NCI-H2171 treated with DMSO at 0.1 percent for 48 hours (cell line): ENCODE data around the gene COX10.
"Not testable (repeated sequence)": the region's sequence is repeated elsewhere in the genome, so short reads cannot be mapped to it uniquely, and the experiment has no call there.

Experiments
- DNase-seq: peaks from one replicate; lab custom pipeline; 2025; lab: John Stamatoyannopoulos, UW

Gene COX10

DNA sequence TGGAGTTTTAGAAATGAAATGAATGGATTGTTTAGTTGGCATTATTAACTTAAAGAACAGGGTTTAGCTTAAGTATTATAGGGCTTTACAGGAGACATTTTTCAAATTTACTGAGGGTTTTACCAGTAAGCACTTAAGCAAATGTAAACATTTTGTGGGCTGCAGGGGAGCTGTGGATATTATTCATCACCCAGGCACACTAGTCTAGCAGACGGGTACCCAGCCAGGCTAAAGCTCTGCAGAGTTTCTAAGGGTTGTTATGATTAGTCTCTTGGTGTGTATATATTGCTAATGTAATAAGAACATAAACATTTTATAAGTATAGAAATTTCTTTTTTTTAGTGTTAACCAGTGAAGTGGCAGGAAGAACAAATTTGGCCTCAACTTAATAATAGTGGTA, 110.6 kb downstream of the COX10 start:
- not testable (repeated sequence) for DNase-seq

DNA sequence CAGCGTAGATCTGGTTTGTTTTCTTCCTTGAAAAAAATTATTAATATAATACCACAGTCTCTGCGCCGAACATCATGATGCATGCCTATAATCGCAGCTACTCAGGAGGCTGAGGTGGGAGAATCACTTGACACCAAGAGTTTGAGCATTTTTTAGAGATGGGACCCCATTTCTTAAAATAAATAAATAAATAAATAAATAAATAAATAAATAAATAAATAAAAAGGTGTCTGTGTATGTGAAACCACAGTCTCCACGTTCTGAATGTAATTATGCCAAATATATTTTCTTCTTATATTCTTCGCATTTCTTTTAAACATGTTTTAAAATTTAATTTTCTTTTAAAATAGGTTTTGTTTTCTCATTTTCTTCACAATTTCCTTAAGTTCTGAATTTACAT, 112.8 kb downstream of the COX10 start:
- not testable (repeated sequence) for DNase-seq

DNA sequence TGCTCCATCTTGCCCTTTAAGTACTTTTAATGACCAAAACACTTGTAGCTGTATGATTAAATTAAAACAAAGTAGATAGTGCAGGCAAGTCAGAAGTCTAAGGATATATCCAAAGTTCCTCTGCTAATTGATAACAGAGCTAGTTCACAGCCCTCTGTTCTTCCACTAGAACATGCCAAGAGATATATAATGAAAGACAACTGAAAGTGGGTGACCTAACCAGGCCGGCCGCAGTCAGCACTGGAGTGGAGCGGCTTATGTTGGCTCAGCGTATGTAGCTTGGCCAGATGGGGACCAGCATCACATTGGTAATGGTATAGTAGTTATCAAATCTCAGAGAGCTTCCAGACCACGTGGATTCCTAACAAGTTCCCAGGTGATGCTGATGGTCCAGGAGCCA, 115.2 kb downstream of the COX10 start:
- not testable (repeated sequence) for DNase-seq

DNA sequence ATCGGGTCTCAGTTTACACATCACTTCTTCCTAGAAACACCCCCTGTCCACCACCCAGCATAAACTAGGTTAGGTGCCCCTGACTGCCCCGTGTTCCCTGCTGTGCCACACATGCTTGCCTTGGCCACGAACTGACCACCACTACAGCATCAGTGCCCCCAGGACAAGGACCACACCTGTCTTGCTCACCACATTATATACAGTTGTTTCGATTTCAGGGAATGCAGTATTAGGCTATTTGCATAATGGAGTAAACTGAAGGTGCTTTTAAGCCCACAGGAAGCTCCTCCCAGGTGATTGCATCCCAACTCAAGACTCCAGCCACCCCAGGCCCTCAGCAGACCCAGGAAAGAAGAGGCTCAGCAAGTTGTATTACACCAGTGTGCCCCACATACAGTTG, 117.1 kb downstream of the COX10 start:
- DNase-seq = not testable (repeated sequence)

DNA sequence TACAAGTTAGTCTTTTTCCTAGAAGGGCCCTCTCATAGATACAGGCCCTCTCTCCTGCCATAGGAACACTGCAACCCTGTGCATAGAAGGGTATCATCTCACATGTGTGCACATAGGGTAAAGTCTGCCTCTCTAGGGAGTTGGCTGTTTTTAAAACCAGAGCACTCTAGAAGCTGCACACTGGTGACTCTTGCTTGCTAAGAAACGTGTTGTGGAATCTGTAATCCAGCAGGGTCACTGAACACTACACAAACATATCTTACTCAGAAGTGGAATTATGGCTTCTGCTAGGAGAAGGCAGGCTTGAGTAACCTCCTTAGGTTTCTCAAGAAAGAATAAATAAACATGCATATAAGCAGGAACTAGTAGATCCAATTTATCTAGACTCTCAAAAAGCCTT, 121.5 kb downstream of the COX10 start:
- not testable (repeated sequence) for DNase-seq

DNA sequence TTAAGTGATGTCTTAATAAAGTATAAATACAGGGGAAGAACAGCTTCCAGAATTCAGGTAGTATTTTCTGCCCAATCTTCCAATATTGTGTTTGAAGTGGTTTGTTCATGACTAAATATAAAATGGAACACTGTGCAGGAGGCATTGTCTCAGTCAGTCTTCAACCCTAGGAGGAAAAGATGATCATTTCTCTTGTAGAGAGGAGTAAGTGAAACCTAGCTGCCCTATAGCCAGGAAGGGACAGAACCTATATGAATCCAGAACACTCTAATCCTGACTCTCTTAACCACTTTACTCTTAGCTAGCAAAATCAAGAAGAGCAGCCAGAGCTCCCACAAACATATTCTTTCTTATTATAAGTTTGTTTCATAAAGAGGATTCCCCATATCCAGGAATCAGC, 122.2 kb downstream of the COX10 start:
- not testable (repeated sequence) for DNase-seq

DNA sequence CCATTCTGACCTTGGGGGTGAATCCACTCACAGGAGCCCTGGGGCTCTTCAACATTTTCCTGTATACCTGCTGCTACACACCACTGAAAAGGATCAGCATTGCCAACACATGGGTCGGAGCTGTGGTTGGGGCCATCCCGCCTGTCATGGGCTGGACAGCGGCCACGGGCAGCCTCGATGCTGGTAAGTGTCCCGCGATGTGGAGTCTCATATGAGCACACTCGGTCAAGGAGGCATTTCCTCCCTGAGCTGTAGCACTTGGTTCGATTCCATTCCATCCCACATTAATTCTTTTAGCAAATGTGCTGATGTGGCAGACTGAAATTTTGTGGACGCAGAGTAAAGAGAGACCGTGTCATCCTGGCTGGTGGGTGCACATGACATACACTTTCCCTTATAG, 122.7 kb downstream of the COX10 start:
- DNase-seq = not testable (repeated sequence)

DNA sequence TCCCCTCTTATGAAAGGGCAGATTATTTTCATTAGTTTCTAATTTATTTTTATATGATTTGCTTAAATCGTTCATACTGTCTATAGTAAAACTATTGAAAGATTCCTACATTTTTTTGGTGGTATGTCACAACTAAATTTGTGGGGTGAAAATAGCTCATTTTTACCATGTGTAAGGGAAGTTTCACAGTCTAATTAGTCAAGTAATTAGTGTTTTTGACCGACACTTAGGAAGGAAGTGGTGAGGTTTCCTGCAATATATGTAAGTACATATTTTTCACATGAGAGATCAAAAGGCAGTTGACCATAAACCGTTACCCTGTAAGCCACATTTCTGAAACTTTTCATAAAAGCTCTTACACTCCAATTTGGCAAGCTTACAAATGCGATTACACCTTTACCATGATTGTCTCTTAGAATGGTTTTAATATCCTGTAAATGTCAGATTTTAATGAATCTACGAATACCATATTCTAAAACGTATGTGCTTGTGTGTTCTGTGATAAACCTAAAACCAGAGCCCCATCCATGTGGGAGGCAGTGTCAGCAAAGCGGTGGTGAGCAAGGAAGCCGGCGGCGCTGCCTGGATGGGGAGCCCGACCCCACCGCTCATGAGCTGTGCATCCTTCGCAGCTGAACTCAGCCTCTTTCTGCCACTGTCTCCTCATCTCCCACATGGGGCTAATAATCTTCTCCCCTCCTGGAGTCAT, 123.5 kb downstream of the COX10 start:
- DNase-seq = not testable (repeated sequence)

DNA sequence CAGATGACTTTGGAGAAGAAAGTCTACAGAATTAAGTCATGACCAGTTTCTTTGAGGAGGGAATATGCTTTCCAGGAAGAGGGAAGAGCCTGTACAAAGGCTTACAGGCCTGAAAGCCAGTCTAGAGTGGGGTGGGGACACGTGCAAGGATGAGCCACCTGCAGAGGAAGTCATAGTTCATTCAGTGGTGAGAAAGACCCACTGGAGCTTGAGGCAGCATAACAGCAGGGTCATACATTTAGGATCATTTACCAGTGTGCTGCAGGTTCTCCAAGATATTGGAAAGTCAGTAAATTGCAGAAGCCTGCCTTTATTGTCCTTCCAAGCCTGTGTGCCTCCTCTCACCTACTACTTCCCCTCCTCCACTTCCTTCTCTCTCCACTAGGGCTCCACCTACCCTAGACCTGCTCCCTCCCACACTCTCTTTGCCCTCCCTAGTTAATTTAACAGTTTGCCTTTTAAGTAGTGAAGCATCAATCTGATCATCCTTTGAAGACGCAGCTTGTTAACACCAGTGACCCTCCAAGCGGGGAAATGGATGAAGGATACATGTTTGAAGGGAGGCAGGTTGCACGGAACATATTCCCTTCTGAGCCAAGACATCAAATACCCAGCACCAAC, 127.2 kb downstream of the COX10 start:
- DNase-seq = no peak

DNA sequence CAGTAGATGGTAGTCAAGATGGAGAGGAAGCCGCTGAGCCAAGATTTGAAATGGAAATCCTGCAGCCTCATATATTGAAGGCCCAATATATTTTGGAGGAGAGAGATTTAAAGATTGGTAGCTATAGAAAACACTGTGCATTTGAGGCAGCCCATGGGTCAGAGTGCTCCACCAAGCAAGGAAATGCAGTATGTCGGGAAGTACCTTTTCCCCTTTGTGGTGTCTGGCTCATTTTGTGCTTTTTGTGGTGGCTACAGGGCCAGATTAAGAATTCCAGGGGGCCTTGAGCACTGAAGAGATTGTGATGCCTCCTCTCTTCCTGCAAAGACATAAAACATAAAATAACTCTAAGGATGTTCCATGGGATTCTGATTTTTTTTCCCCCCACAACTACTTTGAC, 127.8 kb downstream of the COX10 start:
- DNase-seq = no peak

DNA sequence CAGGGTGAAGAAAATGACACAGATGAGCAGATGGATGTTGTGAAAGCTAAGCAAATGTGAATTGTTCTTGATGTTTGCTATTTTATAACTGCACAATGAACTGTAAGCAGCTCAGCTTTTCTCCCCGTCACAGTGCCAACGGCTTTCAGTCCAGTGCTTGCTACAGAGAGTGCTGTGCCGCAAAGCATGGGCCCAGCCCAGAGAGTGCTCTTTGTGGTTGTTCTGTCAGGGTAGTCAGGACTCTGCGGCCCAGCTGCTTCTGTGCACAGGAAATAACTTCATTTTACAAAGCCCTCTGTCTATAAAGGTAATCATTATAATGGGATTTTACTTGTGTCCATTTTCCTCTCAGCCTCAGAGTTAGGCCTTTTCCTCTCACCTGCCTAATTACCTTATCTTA, 128.3 kb downstream of the COX10 start:
- no peak for DNase-seq

DNA sequence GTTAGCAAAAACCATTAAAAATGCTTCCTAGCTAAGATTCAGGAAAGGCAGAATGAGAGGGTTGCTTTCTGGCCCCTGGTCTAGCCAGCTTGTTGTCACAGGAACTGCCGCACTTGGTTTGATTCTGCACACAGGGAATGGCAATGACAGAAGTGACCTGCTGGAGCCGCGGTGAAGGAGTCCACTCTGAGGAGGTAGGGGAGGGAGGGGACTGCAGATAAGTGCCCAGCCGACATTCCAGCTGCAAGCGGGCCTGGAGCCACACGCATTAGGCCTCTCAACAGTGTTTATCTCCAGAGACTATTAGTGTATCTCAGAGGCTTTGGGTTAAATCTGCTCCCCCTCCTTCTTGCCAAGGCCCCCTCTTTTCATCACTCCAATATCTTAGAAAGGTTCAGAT, 128.7 kb downstream of the COX10 start:
- no peak for DNase-seq

DNA sequence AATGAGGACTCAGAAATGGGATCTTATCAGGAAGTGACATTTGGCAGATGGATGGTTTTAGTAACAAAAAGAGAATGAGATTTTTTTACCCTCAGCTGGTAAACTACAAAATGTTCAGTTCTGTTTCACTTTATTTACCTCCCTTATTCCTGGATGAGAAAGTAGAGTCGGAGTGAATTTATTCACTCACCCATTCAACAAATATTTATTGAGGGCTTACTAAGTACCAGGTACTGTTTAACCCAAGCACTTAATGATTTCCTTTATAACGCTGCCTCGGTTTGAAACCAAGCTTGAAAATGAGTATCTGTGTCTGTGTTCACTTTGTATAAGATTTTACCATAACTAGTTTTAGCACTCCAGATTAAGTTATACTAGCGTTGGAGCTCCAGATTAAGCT, 129.3 kb downstream of the COX10 start:
- no peak for DNase-seq

DNA sequence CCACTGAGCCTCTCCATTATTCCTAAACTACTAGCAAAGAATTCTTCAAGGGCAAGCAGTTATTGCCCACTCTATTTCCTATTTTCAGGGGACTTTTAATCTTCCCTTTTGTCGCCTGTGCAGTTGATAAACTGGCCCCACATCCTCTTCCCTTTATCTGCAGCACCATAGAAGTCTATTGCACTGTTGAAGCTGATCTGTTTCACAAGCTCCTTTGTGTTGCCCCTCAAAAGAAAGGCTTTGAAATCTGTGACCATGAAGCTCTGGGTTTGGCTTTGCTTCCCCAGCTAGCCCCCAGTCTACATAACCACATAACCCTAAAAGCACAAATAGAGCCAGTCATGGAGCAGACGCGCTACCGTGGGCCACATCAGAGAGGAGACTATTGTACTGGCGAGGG, 130.3 kb downstream of the COX10 start:
- DNase-seq = no peak

DNA sequence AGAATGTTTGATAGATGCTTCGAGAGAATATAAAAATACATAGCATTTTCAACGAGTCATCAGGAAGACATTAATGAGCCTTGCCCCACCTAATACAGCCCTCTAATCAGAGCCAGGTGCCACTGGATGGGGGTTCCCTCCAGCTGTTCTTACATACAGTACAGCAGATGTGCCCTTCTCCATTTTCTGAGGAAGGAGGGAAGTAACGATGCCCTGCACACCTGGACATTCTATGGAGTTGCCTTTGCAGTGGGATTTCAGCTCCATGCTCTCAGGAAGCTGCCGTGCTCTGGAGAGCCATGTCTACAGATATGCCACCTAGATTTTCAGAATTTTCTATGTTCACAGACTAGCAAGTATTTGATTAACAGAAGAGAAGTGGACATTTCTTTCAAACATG, 131.1 kb downstream of the COX10 start:
- no peak for DNase-seq

DNA sequence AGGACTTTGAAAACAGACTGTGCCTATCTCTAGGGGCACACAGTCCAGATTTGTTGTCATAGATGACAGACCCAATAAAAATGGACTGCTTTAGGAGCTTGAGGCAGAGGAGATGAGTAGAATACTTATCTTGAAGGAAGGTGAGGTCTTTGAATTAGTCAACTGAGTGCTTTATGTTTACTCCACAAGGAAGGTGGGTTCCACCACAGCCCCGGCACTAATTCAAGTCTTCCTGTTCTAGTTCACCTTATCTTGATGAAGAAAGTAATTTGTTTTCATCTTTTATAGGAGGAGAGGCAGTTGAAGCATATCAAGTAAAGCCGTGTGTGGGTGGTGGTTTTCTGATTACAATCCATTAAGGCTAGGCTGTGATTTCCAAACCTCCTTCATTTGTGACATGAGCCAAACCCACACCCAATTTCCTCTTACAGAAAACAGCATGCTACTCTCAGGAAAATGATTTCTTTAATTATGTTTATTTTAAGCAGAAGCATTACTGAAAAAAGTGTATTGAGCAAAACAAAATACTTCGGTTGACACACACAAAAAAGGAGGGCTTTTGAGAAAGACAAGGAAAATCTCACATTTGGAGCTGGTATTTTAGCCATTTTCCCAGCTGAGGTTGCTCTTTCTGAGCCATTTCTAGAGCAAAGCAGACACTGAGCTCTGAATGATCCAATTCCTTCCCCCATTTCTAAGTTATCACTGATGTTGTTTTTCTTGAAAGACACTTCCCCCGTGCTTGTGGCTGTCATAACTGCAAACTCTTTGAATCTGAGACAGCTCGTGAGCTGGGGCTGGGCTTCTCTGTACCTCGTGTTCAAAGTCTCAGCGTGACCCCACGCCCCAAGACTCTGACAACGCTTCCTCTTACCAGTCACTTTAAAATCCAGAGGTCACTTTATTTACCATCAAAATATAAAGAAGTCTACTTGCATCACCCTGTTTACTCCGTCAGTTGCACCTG, 132.0 kb downstream of the COX10 start:
- DNase-seq = no peak

DNA sequence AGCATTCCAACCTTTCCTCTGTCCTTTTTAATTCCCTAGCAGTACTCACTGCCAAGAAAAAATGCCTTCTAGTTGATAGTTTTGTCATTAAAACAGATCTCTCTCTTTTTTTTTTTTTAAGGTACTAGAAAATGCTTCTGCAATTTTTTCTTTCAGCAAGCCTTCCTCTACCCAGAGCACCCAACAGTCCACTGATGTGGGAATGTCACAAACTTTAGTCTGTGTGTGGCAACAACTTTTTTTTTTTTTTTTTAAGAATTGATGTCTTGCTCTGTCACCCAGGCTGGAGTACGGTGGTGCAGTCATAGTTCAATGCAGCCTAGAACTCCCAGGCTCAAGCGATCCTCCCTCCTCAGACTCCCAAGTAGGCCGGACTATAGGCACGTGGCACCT, 132.7 kb downstream of the COX10 start:
- DNase-seq = no peak

DNA sequence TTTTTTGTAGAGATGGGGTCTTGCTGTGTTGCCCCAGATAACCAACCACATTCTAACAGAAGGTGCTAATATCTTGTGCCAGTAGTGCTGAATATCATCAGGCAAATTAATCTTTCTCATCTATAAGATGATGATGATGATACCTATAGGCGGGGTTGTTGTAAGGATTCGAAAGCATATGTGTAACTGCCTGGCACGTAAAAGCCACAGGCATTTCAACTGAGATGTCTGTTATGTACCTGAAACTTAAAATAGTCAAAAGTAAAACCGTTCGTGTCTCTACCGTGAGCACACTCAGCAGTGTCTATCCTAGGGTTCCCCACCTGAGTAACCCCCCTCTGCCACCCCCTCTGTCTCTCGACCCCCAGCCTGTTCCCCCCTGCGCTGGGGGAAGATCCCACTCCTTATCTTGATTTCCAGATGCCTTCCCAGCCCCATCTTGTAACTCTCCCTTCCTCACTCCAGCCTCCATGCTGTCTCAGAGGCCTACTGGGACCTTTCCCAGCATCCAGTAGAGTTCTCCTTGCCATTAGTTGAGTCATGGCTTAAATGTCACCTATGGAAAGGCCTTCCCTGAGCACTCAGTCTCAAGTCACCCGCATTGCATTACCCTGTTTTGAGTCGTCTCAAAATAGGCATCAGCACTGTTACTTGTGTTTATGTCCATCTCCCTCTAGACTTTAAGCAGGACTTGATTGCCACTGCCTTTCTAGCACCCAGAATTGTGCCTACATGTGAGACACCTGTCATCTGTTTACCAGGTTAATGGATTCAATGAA, 133.3 kb downstream of the COX10 start:
- no peak for DNase-seq

DNA sequence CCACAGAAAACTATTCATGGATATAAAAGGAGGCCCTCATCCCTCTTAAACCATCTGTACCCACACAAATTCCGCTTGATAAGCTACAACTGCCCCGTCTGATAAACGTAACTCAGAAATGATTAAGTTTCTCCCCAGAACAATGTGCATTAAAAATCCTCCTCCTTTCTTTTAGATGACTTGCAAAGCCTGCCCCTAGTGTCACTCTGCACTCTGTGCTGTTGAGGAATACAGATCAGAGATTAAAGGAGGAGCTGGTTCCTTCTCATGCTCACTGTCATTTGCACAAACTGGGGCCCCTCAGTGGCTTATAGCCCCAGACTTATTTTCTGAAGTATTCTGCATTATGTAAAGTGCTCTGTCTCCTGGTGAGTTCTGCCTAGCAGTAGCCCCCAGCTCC, 134.1 kb downstream of the COX10 start:
- no peak for DNase-seq

DNA sequence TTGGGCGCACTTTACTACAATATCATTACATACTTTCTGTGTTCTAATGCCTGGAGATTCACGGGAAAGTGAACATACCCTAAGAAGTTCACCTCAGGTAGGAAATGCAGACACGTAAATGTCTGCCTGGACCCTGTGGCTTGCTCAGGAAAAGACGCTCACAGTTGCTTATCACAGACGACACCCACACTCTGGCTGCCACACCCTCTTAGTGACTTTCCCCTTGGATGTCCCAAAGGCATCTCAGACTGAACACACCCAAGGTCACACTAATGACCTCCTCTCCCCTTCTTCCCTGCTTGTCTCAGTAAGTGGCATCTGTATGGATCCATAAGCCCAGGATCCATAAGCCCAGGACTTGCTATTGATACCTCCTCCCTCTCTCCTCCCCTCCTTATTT, 134.8 kb downstream of the COX10 start:
- no peak for DNase-seq

DNA sequence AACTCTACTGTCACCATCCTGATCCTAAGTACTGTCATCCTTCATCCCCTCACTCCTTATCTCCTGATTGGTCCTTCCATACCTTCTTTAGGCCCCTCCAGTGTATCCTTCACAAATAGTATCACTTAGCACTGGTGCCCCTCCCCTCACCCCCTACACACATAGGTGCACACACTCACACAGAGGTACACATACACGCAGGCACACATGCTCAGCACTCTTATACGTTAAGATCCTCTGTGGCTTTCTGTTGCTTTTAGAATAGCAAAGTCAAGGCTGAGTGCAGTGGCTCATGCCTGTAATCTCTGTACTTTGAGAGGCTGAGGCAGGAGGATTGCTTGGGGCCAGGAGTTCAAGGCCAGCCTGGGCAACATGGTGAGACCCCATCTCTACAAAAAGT, 135.2 kb downstream of the COX10 start:
- DNase-seq = no peak

DNA sequence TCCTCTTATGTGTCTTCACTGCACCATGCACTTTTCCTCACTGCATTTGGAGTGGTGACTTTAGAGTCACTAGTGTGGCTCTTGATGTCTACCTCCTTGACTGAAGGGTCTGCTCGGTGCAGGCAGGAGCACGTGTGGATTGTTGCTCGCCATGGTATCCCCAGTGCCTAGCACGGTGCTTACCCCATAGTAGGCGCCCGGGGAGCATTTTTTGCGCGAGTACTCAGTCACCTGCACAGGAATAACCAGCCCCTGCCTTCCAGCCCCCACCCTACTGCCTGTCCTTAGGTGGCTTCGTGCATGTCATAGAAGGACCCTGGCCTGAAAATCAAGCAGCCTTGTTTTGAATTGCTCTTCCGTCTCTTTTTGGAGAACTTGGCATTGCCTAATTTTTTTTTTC, 136.1 kb downstream of the COX10 start:
- DNase-seq = no peak
